Measurements from ENCODE around the gene ENTPD2. TPM values are rescaled to one million over a fixed set of nuclear protein-coding genes. Genes with fewer than 3 reads are reported as not detected.

ENTPD2 gene
- total and polyA plus RNA-seq, 10 of the 15 experiments (the other 5 are each of a cell fraction or from before 2014, with no cell fraction given), result 0.15 to 1.8 (median 0.65) TPM; not detected in 2

GRCh38 chr9:137042751-137043727 lies 10.8 kb downstream of the ENTPD2 start:
- FAIRE-seq, result no peak
- SMC1A ChIA-PET (ENCODE audit: uncharacterized antibody, unreplicated experiment), result no interaction called here
- in situ Hi-C loops (cut with MboI), result no loop called here
- TF ChIP-seq, protein P1, sequence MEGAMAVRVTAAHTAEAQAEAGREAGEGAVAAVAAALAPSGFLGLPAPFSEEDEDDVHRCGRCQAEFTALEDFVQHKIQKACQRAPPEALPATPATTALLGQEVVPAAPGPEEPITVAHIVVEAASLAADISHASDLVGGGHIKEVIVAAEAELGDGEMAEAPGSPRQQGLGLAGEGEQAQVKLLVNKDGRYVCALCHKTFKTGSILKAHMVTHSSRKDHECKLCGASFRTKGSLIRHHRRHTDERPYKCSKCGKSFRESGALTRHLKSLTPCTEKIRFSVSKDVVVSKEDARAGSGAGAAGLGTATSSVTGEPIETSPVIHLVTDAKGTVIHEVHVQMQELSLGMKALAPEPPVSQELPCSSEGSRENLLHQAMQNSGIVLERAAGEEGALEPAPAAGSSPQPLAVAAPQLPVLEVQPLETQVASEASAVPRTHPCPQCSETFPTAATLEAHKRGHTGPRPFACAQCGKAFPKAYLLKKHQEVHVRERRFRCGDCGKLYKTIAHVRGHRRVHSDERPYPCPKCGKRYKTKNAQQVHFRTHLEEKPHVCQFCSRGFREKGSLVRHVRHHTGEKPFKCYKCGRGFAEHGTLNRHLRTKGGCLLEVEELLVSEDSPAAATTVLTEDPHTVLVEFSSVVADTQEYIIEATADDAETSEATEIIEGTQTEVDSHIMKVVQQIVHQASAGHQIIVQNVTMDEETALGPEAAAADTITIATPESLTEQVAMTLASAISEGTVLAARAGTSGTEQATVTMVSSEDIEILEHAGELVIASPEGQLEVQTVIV (IDR thresholded peaks at IDR 0.05; ENCODE audit: borderline replicate concordance, partially characterized antibody), result no peak
- TF ChIP-seq SREBF2 (IDR thresholded peaks at IDR 0.05; ENCODE audit: low read length), result no peak
- TF ChIP-seq NR2C1 (IDR thresholded peaks at IDR 0.05), result no peak
- TF ChIP-seq BRCA1 (IDR thresholded peaks at IDR 0.05; ENCODE audit: low read depth, low read length), result no peak
- TF ChIP-seq, protein P2, sequence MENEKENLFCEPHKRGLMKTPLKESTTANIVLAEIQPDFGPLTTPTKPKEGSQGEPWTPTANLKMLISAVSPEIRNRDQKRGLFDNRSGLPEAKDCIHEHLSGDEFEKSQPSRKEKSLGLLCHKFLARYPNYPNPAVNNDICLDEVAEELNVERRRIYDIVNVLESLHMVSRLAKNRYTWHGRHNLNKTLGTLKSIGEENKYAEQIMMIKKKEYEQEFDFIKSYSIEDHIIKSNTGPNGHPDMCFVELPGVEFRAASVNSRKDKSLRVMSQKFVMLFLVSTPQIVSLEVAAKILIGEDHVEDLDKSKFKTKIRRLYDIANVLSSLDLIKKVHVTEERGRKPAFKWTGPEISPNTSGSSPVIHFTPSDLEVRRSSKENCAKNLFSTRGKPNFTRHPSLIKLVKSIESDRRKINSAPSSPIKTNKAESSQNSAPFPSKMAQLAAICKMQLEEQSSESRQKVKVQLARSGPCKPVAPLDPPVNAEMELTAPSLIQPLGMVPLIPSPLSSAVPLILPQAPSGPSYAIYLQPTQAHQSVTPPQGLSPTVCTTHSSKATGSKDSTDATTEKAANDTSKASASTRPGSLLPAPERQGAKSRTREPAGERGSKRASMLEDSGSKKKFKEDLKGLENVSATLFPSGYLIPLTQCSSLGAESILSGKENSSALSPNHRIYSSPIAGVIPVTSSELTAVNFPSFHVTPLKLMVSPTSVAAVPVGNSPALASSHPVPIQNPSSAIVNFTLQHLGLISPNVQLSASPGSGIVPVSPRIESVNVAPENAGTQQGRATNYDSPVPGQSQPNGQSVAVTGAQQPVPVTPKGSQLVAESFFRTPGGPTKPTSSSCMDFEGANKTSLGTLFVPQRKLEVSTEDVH (IDR thresholded peaks at IDR 0.05; ENCODE audit: low read depth, partially characterized antibody), result no peak
- no peak for TF ChIP-seq MTA3 (IDR thresholded peaks at IDR 0.05; ENCODE audit: borderline replicate concordance, low read length)
- no peak for TF ChIP-seq NRF1 (conservative IDR thresholded peaks at IDR 0.05; ENCODE audit: low read depth, low read length)
- TF ChIP-seq NBN (IDR thresholded peaks at IDR 0.05), result no peak
- no peak for TF ChIP-seq SKIL (IDR thresholded peaks at IDR 0.05; ENCODE audit: low read depth, poor library complexity, severe bottlenecking)
- no peak for TF ChIP-seq CHD4 (IDR thresholded peaks at IDR 0.05)
- TF ChIP-seq ZBED1 (IDR thresholded peaks at IDR 0.05; ENCODE audit: borderline replicate concordance), result no peak

More at GRCh38 chr9:137042751-137043727, 10.8 kb downstream of the ENTPD2 start:
- intact Hi-C loops (cut with micrococcal nuclease; ENCODE audit: unreplicated experiment), result loop anchor here (10.0 kb wide), 1 partner anchor 182 kb away; the partner anchor contains the start of genes CYSRT1, RNF208 and RNF224
- no TSS peak for BruUV-seq (replicated peaks)
- Histone ChIP-seq H3K79me2 (ENCODE audit: control insufficient read depth, insufficient read depth, low read length) (no peaks in the 10 kb centered on the region), H3K4me2 (ENCODE audit: control insufficient read depth, insufficient read depth) (no peak overlapping the region), H4K20me1 (ENCODE audit: control insufficient read depth, insufficient read depth) (no peaks in the 10 kb centered on the region), H3K9me3 (replicated peaks; ENCODE audit: control insufficient read depth, insufficient read depth, low read length) (no peaks in the 10 kb centered on the region), H3K9ac (ENCODE audit: control insufficient read depth, insufficient read depth, low read length) (no peak overlapping the region), H2AFZ (ENCODE audit: control insufficient read depth, low read depth, low read length) (no peak overlapping the region), H3K4me1 (ENCODE audit: control insufficient read depth, insufficient read depth, low read length) (no peaks in the 10 kb centered on the region), H3K27me3 (replicated peaks in 1 of 2; ENCODE audit: control insufficient read depth in 2 of 2, insufficient read depth in 2 of 2, low read length in 1 of 2) (peaks cover 9 to 13% of the 10 kb centered on the region in 2 experiments; a peak in 3 of 4 replicates), H3K36me3 (ENCODE audit: control insufficient read depth in 2 of 2, insufficient read depth in 2 of 2, low read length in 1 of 2) (no peaks in the 10 kb centered on the region), H3K4me3 (no peak overlapping the region), H3K27ac (ENCODE audit: control insufficient read depth, insufficient read depth) (no peak overlapping the region)
- DNase-seq (ENCODE audit: low read depth, low spot score) (no peak), ATAC-seq (no peak)
- RAD21 ChIA-PET (ENCODE audit: unreplicated experiment), result no interaction called here
- WGBS (ENCODE audit: insufficient coverage, insufficient replicate concordance, low lambda C conversion rate, missing lambda C conversion rate), result 56% methylated on average over 35 of the region's 36 CpGs
- POLR2A ChIA-PET, result no interaction called here
- CTCF ChIA-PET, result no interaction called here
